B cell (primary cell): Measurements from ENCODE around the gene FXYD7.

ENCODE experiments used
- CTCF ChIP-seq: fragments of 200-600 bp; IDR thresholded peaks from one replicate; pipeline ENCODE4 v1.8.0; 2022; ENCODE audit warnings: antibody characterized with exemption, mild to moderate bottlenecking
- EZH2 ChIP-seq: IDR thresholded peaks from 2 replicates; pipeline ENCODE4 v1.6.1; 2012; ENCODE audit warnings: borderline replicate concordance, low read depth, mild to moderate bottlenecking, moderate library complexity, low read length; ENCODE audit not compliant: insufficient read depth, poor library complexity, severe bottlenecking

- TF ChIP-seq CTCF (no peak), EZH2 (no peak)
Measured at GRCh38 chr19:35106291-35106583, 36.8 kb upstream of the FXYD7 start.
